Prostate gland (tissue), 2 donors: ENCODE results near the gene VSTM2B.

Source experiments
- CTCF ChIP-seq, 4 experiments: fragments of 200-600 bp in 2 of 4; fragments of 450-650 bp in 2 of 4; sonication (generic) in 2 of 4; IDR thresholded peaks; 1 replicate in 3 of 4; 2 replicates in 1 of 4; pipeline ENCODE4 v1.5.1; 2016 to 2019; ENCODE audit warnings: antibody characterized with exemption in 4 of 4, mild to moderate bottlenecking in 2 of 4, moderate library complexity in 2 of 4
- POLR2AphosphoS5 ChIP-seq: sonication (generic); formaldehyde crosslinking; IDR thresholded peaks from one replicate; pipeline ENCODE4 v1.6.1; 2017; ENCODE audit warnings: antibody characterized with exemption

- no peak for TF ChIP-seq CTCF (IDR thresholded peaks at IDR 0.05)
- no peak for TF ChIP-seq POLR2AphosphoS5
These were observed 62.3 kb downstream of the VSTM2B start for GRCh38 chr19:29588095-29588494.
